H1 (cell line): ENCODE results near the gene NRP2. TPM values are rescaled to one million over a fixed set of nuclear protein-coding genes. Genes with fewer than 3 reads are reported as not detected.

Experiments used
- CTCF ChIA-PET: fragments of 300-600 bp; sonication (Branson Sonifier 250); formaldehyde crosslinking; loops from one replicate; lab custom pipeline; 2021; ENCODE audit not compliant: partially characterized antibody; lab: Charles Lee
- POLR2A ChIA-PET: fragments of 300-600 bp; sonication (Branson Sonifier 250); formaldehyde crosslinking; loops from one replicate; lab custom pipeline; 2021; ENCODE audit warnings: inconsistent platforms; ENCODE audit not compliant: partially characterized antibody; lab: Charles Lee
- DNase-seq, 2 experiments: peaks; one replicate each; pipeline versions ENCODE4 v3.0.0 to v3.0.0-alpha.2; 2010 to 2022; ENCODE audit warnings: low spot score in 2 of 2, low read depth in 1 of 2, mixed read lengths in 1 of 2
- FAIRE-seq: peaks from 2 replicates; lab custom pipeline; 2011; peaks lifted over from hg19 to GRCh38; lab: Jason Lieb, UNC
- H2AFZ ChIP-seq: 2 replicates; pipeline ENCODE4 v1.8.1; 2012; ENCODE audit warnings: low read length, inconsistent platforms
- H2AK5ac ChIP-seq: 2 replicates; pipeline ENCODE4 v1.6.1; 2013; ENCODE audit warnings: low read depth, low read length
- H2BK120ac ChIP-seq: replicated peaks from 2 replicates; pipeline ENCODE3; 2013; ENCODE audit warnings: low read depth, low read length, inconsistent platforms
- H2BK12ac ChIP-seq: 2 replicates; pipeline ENCODE4 v1.6.1; 2013; ENCODE audit warnings: low read depth, low read length
- H2BK15ac ChIP-seq: 2 replicates; pipeline ENCODE4 v1.6.1; 2013; ENCODE audit warnings: low read length
- H2BK20ac ChIP-seq: 2 replicates; pipeline ENCODE4 v1.6.1; 2013; ENCODE audit warnings: low read length
- H2BK5ac ChIP-seq: 2 replicates; pipeline ENCODE4 v1.6.1; 2013; ENCODE audit warnings: low read depth, low read length
- H3K14ac ChIP-seq: 2 replicates; pipeline ENCODE4 v1.6.1; 2013; ENCODE audit warnings: inconsistent platforms; ENCODE audit not compliant: insufficient read length
- H3K18ac ChIP-seq: 2 replicates; pipeline ENCODE4 v1.6.1; 2013; ENCODE audit warnings: low read length; ENCODE audit errors: extremely low read depth
- H3K23ac ChIP-seq: 2 replicates; pipeline ENCODE4 v1.6.1; 2013; ENCODE audit warnings: inconsistent platforms; ENCODE audit not compliant: insufficient read length
- H3K23me2 ChIP-seq: 2 replicates; pipeline ENCODE4 v1.6.1; 2013; ENCODE audit warnings: low read depth, low read length
- H3K27ac ChIP-seq: 2 replicates; pipeline ENCODE4 v1.6.1; 2011; ENCODE audit warnings: low read depth, low read length, inconsistent platforms
- H3K27me3 ChIP-seq, 4 experiments: replicated peaks in 1 of 4; 1 replicate in 1 of 4; 2 replicates in 3 of 4; pipeline versions ENCODE4 v1.6.1 to v1.8.1; 2011 to 2013; ENCODE audit warnings: low read length in 3 of 4, mild to moderate bottlenecking in 3 of 4, inconsistent platforms in 2 of 4, mixed read lengths in 2 of 4, moderate library complexity in 1 of 4; ENCODE audit not compliant: control insufficient read depth in 3 of 4, insufficient read depth in 3 of 4; ENCODE audit errors: extremely low read depth in 1 of 4
- H3K36me3 ChIP-seq, 4 experiments: 2 replicates each; pipeline versions ENCODE4 v1.6.1 to v1.8.1; 2011 to 2013; ENCODE audit warnings: mild to moderate bottlenecking in 4 of 4, low read length in 3 of 4, moderate library complexity in 2 of 4, control low read depth in 1 of 4, inconsistent platforms in 1 of 4; ENCODE audit not compliant: insufficient read depth in 4 of 4, control insufficient read depth in 2 of 4
- H3K4ac ChIP-seq: replicated peaks from 2 replicates; pipeline ENCODE3; 2013; ENCODE audit warnings: low read length, low read depth, mixed read lengths, inconsistent platforms; ENCODE audit not compliant: insufficient read length
- H3K4me1 ChIP-seq, 4 experiments: replicated peaks in 1 of 4; 1 replicate in 1 of 4; 2 replicates in 3 of 4; pipeline versions ENCODE4 v1.6.1 to v1.8.1; 2011 to 2013; ENCODE audit warnings: low read length in 3 of 4, inconsistent platforms in 2 of 4, mixed read lengths in 1 of 4; ENCODE audit not compliant: insufficient read depth in 4 of 4, control insufficient read depth in 3 of 4
- H3K4me2 ChIP-seq, 2 experiments: 2 replicates each; pipeline versions ENCODE4 v1.6.1 to v1.8.1; 2011 to 2013; ENCODE audit warnings: low read depth in 2 of 2, low read length in 2 of 2, control low read depth in 1 of 2, inconsistent platforms in 1 of 2, mild to moderate bottlenecking in 1 of 2; ENCODE audit not compliant: insufficient read depth in 1 of 2
- H3K4me3 ChIP-seq, 4 experiments: fragments of 200-600, 300-600 bp in 1 of 4; sonication (generic), shearing (Covaris generic), sonication (Bioruptor Twin) in 1 of 4; 2 replicates each; pipeline versions ENCODE4 v1.5.1 to v1.8.1; 2011 to 2016; ENCODE audit warnings: low read length in 4 of 4, low read depth in 3 of 4, control low read depth in 2 of 4, inconsistent platforms in 2 of 4, mild to moderate bottlenecking in 2 of 4, mixed read lengths in 1 of 4, moderate library complexity in 1 of 4; ENCODE audit not compliant: insufficient read depth in 2 of 4; ENCODE audit errors: extremely low read depth in 1 of 4
- H3K56ac ChIP-seq: replicated peaks from 2 replicates; pipeline ENCODE3; 2013; ENCODE audit warnings: low read depth, mild to moderate bottlenecking, mixed read lengths, low read length, inconsistent platforms; ENCODE audit not compliant: insufficient read length
- H3K79me1 ChIP-seq: 2 replicates; pipeline ENCODE4 v1.6.1; 2013; ENCODE audit warnings: low read depth, low read length, control low read depth
- H3K79me2 ChIP-seq, 2 experiments: 2 replicates each; pipeline versions ENCODE4 v1.6.1 to v1.8.1; 2012 to 2013; ENCODE audit warnings: low read length in 2 of 2, mild to moderate bottlenecking in 2 of 2, inconsistent platforms in 1 of 2; ENCODE audit not compliant: insufficient read depth in 2 of 2, control insufficient read depth in 1 of 2
- H3K9ac ChIP-seq, 4 experiments: replicated peaks in 1 of 4; 1 replicate in 1 of 4; 2 replicates in 3 of 4; pipeline versions ENCODE4 v1.6.1 to v1.8.1; 2011 to 2013; ENCODE audit warnings: low read depth in 3 of 4, low read length in 3 of 4, control low read depth in 2 of 4, mild to moderate bottlenecking in 2 of 4, moderate library complexity in 2 of 4, inconsistent platforms in 1 of 4; ENCODE audit errors: extremely low read depth in 1 of 4
- H3K9me3 ChIP-seq, 2 experiments: 2 replicates each; pipeline versions ENCODE4 v1.6.1 to v1.8.1; 2012 to 2013; ENCODE audit warnings: mild to moderate bottlenecking in 2 of 2, moderate library complexity in 2 of 2, control low read depth in 1 of 2, inconsistent platforms in 1 of 2, low read depth in 1 of 2, low read length in 1 of 2, mixed read lengths in 1 of 2; ENCODE audit not compliant: insufficient read depth in 2 of 2
- H4K20me1 ChIP-seq, 2 experiments: replicated peaks in 1 of 2; 2 replicates each; pipeline versions ENCODE3 to v1.8.1; 2011 to 2013; ENCODE audit warnings: inconsistent platforms in 2 of 2, low read length in 2 of 2, mild to moderate bottlenecking in 1 of 2; ENCODE audit not compliant: insufficient read depth in 2 of 2, control insufficient read depth in 1 of 2
- H4K5ac ChIP-seq: 2 replicates; pipeline ENCODE4 v1.6.1; 2013; ENCODE audit warnings: low read length, low read depth, mixed read lengths, inconsistent platforms; ENCODE audit not compliant: insufficient read length
- H4K8ac ChIP-seq: 2 replicates; pipeline ENCODE4 v1.8.0; 2013; ENCODE audit warnings: mild to moderate bottlenecking, moderate library complexity, low read length, inconsistent platforms; ENCODE audit not compliant: insufficient read depth; ENCODE audit errors: extremely low read depth
- H4K91ac ChIP-seq: replicated peaks from 2 replicates; pipeline ENCODE3; 2013; ENCODE audit warnings: low read length, mixed read lengths, inconsistent platforms; ENCODE audit not compliant: insufficient read length
- ASH2L ChIP-seq: fragments of 200-600, 300-600 bp; sonication (generic); IDR thresholded peaks from one replicate; pipeline ENCODE4 v1.7.1; 2017; ENCODE audit warnings: low read length
- CHD1 ChIP-seq: IDR thresholded peaks from 2 replicates; pipeline ENCODE4 v1.6.1; 2012; ENCODE audit warnings: low read depth, low read length, improper control_type of control experiment
- CHD2 ChIP-seq: IDR thresholded peaks from 2 replicates; pipeline ENCODE4 v1.6.1; 2012; ENCODE audit warnings: low read length, improper control_type of control experiment
- CREB1 ChIP-seq: IDR thresholded peaks from 2 replicates; pipeline ENCODE4 v1.6.1; 2012; ENCODE audit warnings: inconsistent platforms
- EGR1 ChIP-seq: IDR thresholded peaks from 2 replicates; pipeline ENCODE4 v1.6.1; 2011; ENCODE audit warnings: low read depth, low read length, borderline replicate concordance
- EP300 ChIP-seq, 2 experiments: IDR thresholded peaks; 1 replicate in 1 of 2; 2 replicates in 1 of 2; pipeline ENCODE4 v1.6.1; 2011 to 2012; ENCODE audit warnings: low read depth in 2 of 2, low read length in 2 of 2, mild to moderate bottlenecking in 2 of 2, borderline replicate concordance in 1 of 2, inconsistent platforms in 1 of 2, moderate library complexity in 1 of 2
- KDM5A ChIP-seq: fragments of 200-600 bp; IDR thresholded peaks from 2 replicates; pipeline ENCODE4 v1.7.1; 2012; ENCODE audit warnings: mild to moderate bottlenecking, low read length, inconsistent platforms, mixed read lengths
- MAX ChIP-seq: IDR thresholded peaks from 2 replicates; pipeline ENCODE4 v1.6.1; 2012; ENCODE audit warnings: inconsistent platforms
- NANOG ChIP-seq: IDR thresholded peaks from 2 replicates; pipeline ENCODE4 v1.6.1; 2011; ENCODE audit warnings: low read length, low read depth, mild to moderate bottlenecking, inconsistent platforms; ENCODE audit not compliant: insufficient read depth, poor library complexity, severe bottlenecking
- NRF1 ChIP-seq: IDR thresholded peaks from 2 replicates; pipeline ENCODE4 v1.6.1; 2011; ENCODE audit warnings: mild to moderate bottlenecking, low read depth, low read length, improper control_type of control experiment
- POLR2A ChIP-seq, 2 experiments: IDR thresholded peaks; 1 replicate in 1 of 2; 2 replicates in 1 of 2; pipeline ENCODE4 v1.6.1; 2011; ENCODE audit warnings: low read depth in 2 of 2, low read length in 2 of 2, mild to moderate bottlenecking in 2 of 2; ENCODE audit errors: control extremely low read depth in 1 of 2
- POU5F1 ChIP-seq: IDR thresholded peaks from 2 replicates; pipeline ENCODE4 v1.6.1; 2011; ENCODE audit warnings: low read depth, mild to moderate bottlenecking, low read length, moderate library complexity
- RBBP5 ChIP-seq: IDR thresholded peaks from 2 replicates; pipeline ENCODE4 v1.7.1; 2012; ENCODE audit warnings: low read depth, mild to moderate bottlenecking, inconsistent platforms, low read length, moderate library complexity, borderline replicate concordance
- ZNF274 ChIP-seq: IDR thresholded peaks from 2 replicates; pipeline ENCODE4 v1.7.0; 2012; ENCODE audit warnings: low read length, borderline replicate concordance; ENCODE audit errors: extremely low read depth
- WGBS, 2 experiments: shearing (Covaris generic) in 1 of 2; methylation state at CpG; one replicate each; pipeline versions ENCODE4 v1.1.6 to v1.1.7; 2013 to 2015; ENCODE audit warnings: low lambda C conversion rate in 2 of 2, mixed read lengths in 2 of 2, inconsistent platforms in 1 of 2, low coverage in 1 of 2, missing lambda C conversion rate in 1 of 2; ENCODE audit not compliant: insufficient replicate concordance in 2 of 2, insufficient coverage in 1 of 2, insufficient read length in 1 of 2; ENCODE audit errors: extremely low coverage in 1 of 2, missing lambda C conversion rate in 1 of 2; 5-methylcytosine and 5-hydroxymethylcytosine counted together
- polyA plus RNA-seq, 7 experiments: library from polyadenylated mRNA; depleted of rRNA in 3 of 7; stranded (reverse) in 5 of 7; unstranded in 2 of 7; fragments of >200 nt in 5 of 7; fragments of 200-250 nt in 2 of 7; gene quantifications; 1 replicate in 5 of 7; 2 replicates in 1 of 7; 4 replicates in 1 of 7; pipeline versions ENCODE4 v1.2.1 to v1.2.3, GENCODE V29; 2011 to 2013; ENCODE audit warnings: missing spikeins in 2 of 7, mixed read lengths in 2 of 7
- total RNA-seq: library from RNA; stranded (reverse); fragmentation: NEBNext Ultra II Directional; extraction: Animal tissue kit (Norgen Biotek cat#: 25700); gene quantifications from 2 replicates; pipeline ENCODE4 v1.2.1, GENCODE V29; 2021

NRP2 gene
- total and polyA plus RNA-seq, 2 of the 8 experiments (the other 6 are each of a cell fraction or from before 2014, with no cell fraction given), result 32.0 to 37.8 TPM

GRCh38 chr2:205662206-205662965 is 19.9 kb upstream of the NRP2 start:
- Histone ChIP-seq H2AFZ (peak overlapping the region; percentile 32; the same call in 1 of the 2 replicates), H2BK15ac (no peak overlapping the region), H4K20me1 (no peaks in the 10 kb centered on the region), H3K4ac (no peak overlapping the region), H3K27me3 (peaks cover 0 to 1% (median 0%) of the 10 kb centered on the region in 4 experiments; a peak in 1 of 7 replicates), H3K23ac (no peak overlapping the region), H4K5ac (no peak overlapping the region), H3K4me3 (no peak overlapping the region), H3K9me3 (no peaks in the 10 kb centered on the region), H2BK12ac (no peak overlapping the region), H3K14ac (no peak overlapping the region), H3K79me2 (no peaks in the 10 kb centered on the region), H2AK5ac (no peak overlapping the region), H4K91ac (no peak overlapping the region), H2BK5ac (no peak overlapping the region), H4K8ac (no peak overlapping the region), H3K4me1 (no peaks in the 10 kb centered on the region; a peak in 1 of 7 replicates), H3K18ac (no peak overlapping the region), H3K79me1 (no peaks in the 10 kb centered on the region), H3K9ac (no peak overlapping the region), H3K56ac (no peak overlapping the region), H3K36me3 (no peaks in the 10 kb centered on the region; a peak in 1 of 8 replicates), H2BK120ac (no peak overlapping the region), H3K23me2 (no peaks in the 10 kb centered on the region), H2BK20ac (no peak overlapping the region), H3K4me2 (no peak overlapping the region), H3K27ac (no peak overlapping the region)
- ChIA-PET CTCF (interaction anchor here (0.6 to 3.6 kb wide), 6 partner anchors 11 to 350 kb away, joined by 3 to 18 read pairs (median 4); no protein-coding TSS in a partner anchor), POLR2A (no interaction called here)
- WGBS, 2 experiments, result 84% methylated on average over 3 of the region's 3 CpGs; no CpG with 5 or more reads in 1 of the 2 experiments
- no peak for TF ChIP-seq KDM5A
- no peak for TF ChIP-seq POU5F1
- TF ChIP-seq NANOG, result no peak
- no peak for TF ChIP-seq NRF1
- TF ChIP-seq CHD1, result no peak
- TF ChIP-seq EP300 (IDR thresholded peaks at IDR 0.05; ENCODE audit: borderline replicate concordance in 1 of 2, low read depth in 2 of 2, low read length in 2 of 2), result no peak
- no peak for TF ChIP-seq ASH2L
- no peak for TF ChIP-seq POLR2A (IDR thresholded peaks at IDR 0.05; ENCODE audit: control extremely low read depth in 1 of 2, low read depth in 2 of 2, low read length in 2 of 2)
- TF ChIP-seq EGR1, result no peak
- TF ChIP-seq RBBP5, result no peak
- no peak for TF ChIP-seq ZNF274
- TF ChIP-seq MAX, result no peak
- TF ChIP-seq CHD2, result no peak
- TF ChIP-seq CREB1, result no peak
- FAIRE-seq (no peak), DNase-seq (peak in 1 of 2 experiments; percentile 11)
